Measurements from ENCODE around the gene EDRF1. TPM values are rescaled to one million over a fixed set of nuclear protein-coding genes. Genes with fewer than 3 reads are reported as not detected.

EDRF1 gene
- total and polyA plus RNA-seq, 2 experiments from 2014 or later, result 10.1 to 28.9 TPM

DNA sequence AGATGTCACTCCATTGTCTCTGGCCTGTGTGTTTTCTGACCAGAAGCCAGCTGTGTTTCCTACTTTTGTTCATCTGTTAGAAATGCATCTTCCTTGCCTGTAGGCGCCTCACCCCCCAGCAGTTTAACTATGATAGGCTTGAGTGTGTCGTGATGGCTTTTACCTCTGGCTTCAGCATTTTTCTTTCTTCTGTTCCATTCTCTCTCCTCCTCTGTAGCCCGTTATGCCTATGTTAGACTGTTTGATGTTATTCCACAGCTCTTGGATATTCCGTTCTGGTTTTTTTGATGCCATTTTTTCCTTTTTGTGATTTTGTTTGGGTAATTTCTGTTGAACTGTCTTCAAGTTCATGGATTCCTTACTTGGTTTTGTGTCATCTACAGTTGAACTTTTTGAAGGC, 38.2 kb downstream of the EDRF1 start:
- Histone ChIP-seq H3K9me3 (ENCODE audit: low read depth) (no peaks in the 10 kb centered on the region), H3K27ac (no peak overlapping the region), H3K4me2 (no peak overlapping the region), H3K4me1 (ENCODE audit: insufficient read depth) (no peaks in the 10 kb centered on the region), H2AFZ (no peak overlapping the region), H3K36me3 (replicated peaks; ENCODE audit: insufficient read depth, low read depth) (no peaks in the 10 kb centered on the region), H3K79me2 (no peaks in the 10 kb centered on the region), H4K20me1 (ENCODE audit: insufficient read depth, poor library complexity, severe bottlenecking) (no peaks in the 10 kb centered on the region), H3K4me3 (no peak overlapping the region), H3K9me2 (replicated peaks; ENCODE audit: insufficient read depth) (no peaks in the 10 kb centered on the region), H3K27me3 (no peaks in the 10 kb centered on the region)
- 96% methylated on average over 4 of the region's 4 CpGs for WGBS (ENCODE audit: low lambda C conversion rate, missing lambda C conversion rate)
- TF ChIP-seq EZH2phosphoT487 (IDR thresholded peaks at IDR 0.05; ENCODE audit: low read depth, severe bottlenecking, unreplicated experiment) (no peak), EZH2 (IDR thresholded peaks at IDR 0.05; ENCODE audit: borderline replicate concordance) (no peak)
- TF ChIP-seq, protein P1, sequence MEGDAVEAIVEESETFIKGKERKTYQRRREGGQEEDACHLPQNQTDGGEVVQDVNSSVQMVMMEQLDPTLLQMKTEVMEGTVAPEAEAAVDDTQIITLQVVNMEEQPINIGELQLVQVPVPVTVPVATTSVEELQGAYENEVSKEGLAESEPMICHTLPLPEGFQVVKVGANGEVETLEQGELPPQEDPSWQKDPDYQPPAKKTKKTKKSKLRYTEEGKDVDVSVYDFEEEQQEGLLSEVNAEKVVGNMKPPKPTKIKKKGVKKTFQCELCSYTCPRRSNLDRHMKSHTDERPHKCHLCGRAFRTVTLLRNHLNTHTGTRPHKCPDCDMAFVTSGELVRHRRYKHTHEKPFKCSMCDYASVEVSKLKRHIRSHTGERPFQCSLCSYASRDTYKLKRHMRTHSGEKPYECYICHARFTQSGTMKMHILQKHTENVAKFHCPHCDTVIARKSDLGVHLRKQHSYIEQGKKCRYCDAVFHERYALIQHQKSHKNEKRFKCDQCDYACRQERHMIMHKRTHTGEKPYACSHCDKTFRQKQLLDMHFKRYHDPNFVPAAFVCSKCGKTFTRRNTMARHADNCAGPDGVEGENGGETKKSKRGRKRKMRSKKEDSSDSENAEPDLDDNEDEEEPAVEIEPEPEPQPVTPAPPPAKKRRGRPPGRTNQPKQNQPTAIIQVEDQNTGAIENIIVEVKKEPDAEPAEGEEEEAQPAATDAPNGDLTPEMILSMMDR (IDR thresholded peaks at IDR 0.05; ENCODE audit: poor library complexity), result no peak
- DNase-seq (ENCODE audit: low spot score), result no peak

DNA sequence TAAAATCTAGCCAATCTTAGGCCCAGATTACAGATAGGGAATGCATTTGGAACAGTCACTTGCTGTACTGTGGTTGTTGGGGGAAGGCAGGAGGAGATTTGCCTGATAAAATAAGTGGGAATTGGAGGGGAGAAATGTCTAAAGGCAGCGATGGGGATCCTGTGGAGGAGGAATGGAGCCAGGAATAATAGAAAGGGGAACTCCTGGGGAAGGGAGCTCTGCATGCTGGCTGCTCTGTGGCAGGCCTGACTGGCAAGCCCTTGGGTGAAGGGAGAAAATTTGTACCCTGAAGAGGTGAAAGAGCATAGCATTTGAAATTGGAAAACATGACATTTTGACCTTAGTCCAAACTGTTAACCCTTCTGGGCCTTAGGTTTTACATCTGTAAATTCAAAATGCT, 42.5 kb downstream of the EDRF1 start:
- WGBS (ENCODE audit: low lambda C conversion rate, missing lambda C conversion rate), result 62% methylated on average over 1 of the region's 1 CpG
- no peaks in the 10 kb centered on the region for H4K20me1 ChIP-seq (ENCODE audit: insufficient read depth, poor library complexity, severe bottlenecking)
- no peak for DNase-seq (ENCODE audit: low spot score)
- no peaks in the 10 kb centered on the region for H3K4me1 ChIP-seq (ENCODE audit: insufficient read depth)
- no peaks in the 10 kb centered on the region for H3K27me3 ChIP-seq
- H3K9me2 ChIP-seq (replicated peaks; ENCODE audit: insufficient read depth), result no peaks in the 10 kb centered on the region
- H3K9me3 ChIP-seq (ENCODE audit: low read depth), result no peaks in the 10 kb centered on the region
- H2AFZ ChIP-seq, result no peak overlapping the region
- no peaks in the 10 kb centered on the region for H3K79me2 ChIP-seq
- H3K4me2 ChIP-seq, result no peak overlapping the region
- no peak overlapping the region for H3K4me3 ChIP-seq
- TF ChIP-seq EZH2phosphoT487 (IDR thresholded peaks at IDR 0.05; ENCODE audit: low read depth, severe bottlenecking, unreplicated experiment) (no peak), EZH2 (IDR thresholded peaks at IDR 0.05; ENCODE audit: borderline replicate concordance) (no peak)
- TF ChIP-seq, protein P1 (IDR thresholded peaks at IDR 0.05; ENCODE audit: poor library complexity), result no peak
- H3K27ac ChIP-seq, result no peak overlapping the region
- no peaks in the 10 kb centered on the region for H3K36me3 ChIP-seq (replicated peaks; ENCODE audit: insufficient read depth, low read depth)

DNA sequence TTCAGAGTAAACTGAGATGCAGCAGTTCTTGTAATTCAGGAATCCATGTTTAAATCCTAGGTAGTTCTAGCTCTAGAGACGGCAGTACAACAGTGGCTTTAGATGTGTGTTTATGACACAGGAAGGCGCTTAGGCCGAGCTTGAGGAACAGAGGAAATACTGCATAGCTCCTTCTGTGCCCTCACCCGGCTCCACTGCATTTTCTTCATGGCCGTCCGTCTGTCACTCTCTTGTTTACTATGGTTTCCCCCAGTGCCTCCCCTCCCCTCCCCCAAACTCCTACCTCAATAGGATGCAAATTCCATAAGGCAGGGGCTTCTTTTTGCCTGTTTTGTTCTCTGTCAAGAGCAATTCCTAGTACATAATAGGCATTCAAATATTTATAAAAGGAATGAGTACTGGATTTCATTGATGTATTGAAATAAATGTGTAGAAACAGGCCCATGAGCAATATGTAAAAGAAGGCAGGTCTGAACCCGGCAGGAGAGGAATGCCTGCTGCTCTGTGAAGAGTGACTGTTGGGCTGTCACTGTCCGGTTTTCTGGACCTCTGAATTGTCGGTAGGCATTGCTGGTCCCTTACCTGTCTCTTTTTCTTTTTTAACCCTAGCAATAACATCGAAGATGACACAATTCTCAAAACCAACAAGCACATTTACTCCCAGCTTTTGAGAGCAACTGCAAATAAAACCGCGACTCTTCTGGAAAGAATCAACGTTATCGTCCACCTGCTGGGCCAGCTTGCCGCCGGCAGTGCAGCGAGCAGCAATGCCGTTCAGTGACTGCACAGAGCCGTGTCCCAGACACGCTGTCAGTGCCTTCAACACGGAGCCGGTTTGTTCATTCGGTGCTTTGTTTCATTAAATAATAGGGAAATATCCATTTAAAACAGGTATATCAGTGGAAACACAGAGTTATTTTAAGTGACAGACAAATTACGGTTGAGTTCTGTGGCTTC, 43.5 kb downstream of the EDRF1 start:
- Histone ChIP-seq H3K4me3 (no peak overlapping the region), H3K4me1 (ENCODE audit: insufficient read depth) (no peaks in the 10 kb centered on the region), H3K27me3 (no peaks in the 10 kb centered on the region), H3K9me3 (ENCODE audit: low read depth) (no peaks in the 10 kb centered on the region), H3K36me3 (replicated peaks; ENCODE audit: insufficient read depth, low read depth) (no peaks in the 10 kb centered on the region), H4K20me1 (ENCODE audit: insufficient read depth, poor library complexity, severe bottlenecking) (no peaks in the 10 kb centered on the region), H3K4me2 (no peak overlapping the region), H3K9me2 (replicated peaks; ENCODE audit: insufficient read depth) (no peaks in the 10 kb centered on the region), H2AFZ (no peak overlapping the region), H3K27ac (no peak overlapping the region), H3K79me2 (no peaks in the 10 kb centered on the region)
- 95% methylated on average over 24 of the region's 24 CpGs for WGBS (ENCODE audit: low lambda C conversion rate, missing lambda C conversion rate)
- TF ChIP-seq EZH2phosphoT487 (IDR thresholded peaks at IDR 0.05; ENCODE audit: low read depth, severe bottlenecking, unreplicated experiment), result no peak
- TF ChIP-seq, protein P1 (IDR thresholded peaks at IDR 0.05; ENCODE audit: poor library complexity), result no peak
- no peak for TF ChIP-seq EZH2 (IDR thresholded peaks at IDR 0.05; ENCODE audit: borderline replicate concordance)
- DNase-seq (ENCODE audit: low spot score), result no peak

All from hepatocyte (in vitro differentiated cells).